Panc1 (cell line): ENCODE results near the gene PDP2. TPM values are rescaled to one million over a fixed set of nuclear protein-coding genes. Genes with fewer than 3 reads are reported as not detected.

ENCODE experiments used
- ATAC-seq: fragments of 200-7000 bp; cut with Tn5 transposase; 2 replicates; pipeline ENCODE4 v1.9.1; 2020; ENCODE audit warnings: mild to moderate bottlenecking, moderate library complexity
- BruUV-seq: library from RNA; stranded (reverse); fragments of 400-500 nt; replicated peaks from 2 replicates; lab custom pipeline; 2021; lab: Mats Ljungman, UMichigan
- CTCF ChIA-PET: fragments of 300-600 bp; sonication (Branson Sonifier 250); formaldehyde crosslinking; loops from one replicate; lab custom pipeline; 2022; ENCODE audit warnings: antibody characterized with exemption; lab: Charles Lee
- POLR2A ChIA-PET: fragments of 300-600 bp; sonication (Branson Sonifier 250); formaldehyde crosslinking; loops from one replicate; lab custom pipeline; 2022; ENCODE audit warnings: antibody characterized with exemption; lab: Charles Lee
- DNase-seq: peaks from one replicate; pipeline ENCODE4 v3.0.0-alpha.2; 2010; ENCODE audit warnings: low read depth, low spot score
- H3K27ac ChIP-seq: 2 replicates; pipeline ENCODE4 v1.5.1; 2011; ENCODE audit warnings: mild to moderate bottlenecking, low read length, inconsistent platforms
- H3K27me3 ChIP-seq: fragments of 200-500 bp; sonication (Bioruptor generic); 2 replicates; pipeline ENCODE4 v1.6.0; 2014; ENCODE audit warnings: low read length, inconsistent platforms; ENCODE audit not compliant: control insufficient read depth, insufficient read depth
- H3K36me3 ChIP-seq: fragments of 200-500 bp; sonication (Bioruptor generic); 2 replicates; pipeline ENCODE4 v1.5.1; 2014; ENCODE audit warnings: inconsistent platforms, mild to moderate bottlenecking, low read length, moderate library complexity; ENCODE audit not compliant: control insufficient read depth, insufficient read depth
- H3K4me1 ChIP-seq: 2 replicates; pipeline ENCODE4 v1.5.1; 2011; ENCODE audit warnings: inconsistent platforms, mild to moderate bottlenecking, low read length, moderate library complexity; ENCODE audit not compliant: control insufficient read depth, insufficient read depth
- H3K4me3 ChIP-seq, 2 experiments: 2 replicates each; pipeline ENCODE4 v1.5.1; 2011 to 2012; ENCODE audit warnings: low read depth in 2 of 2, low read length in 2 of 2, mild to moderate bottlenecking in 2 of 2, inconsistent platforms in 1 of 2, moderate library complexity in 1 of 2
- H3K9me3 ChIP-seq: fragments of 200-500 bp; sonication (Bioruptor generic); 2 replicates; pipeline ENCODE4 v1.5.1; 2014; ENCODE audit warnings: low read depth, mild to moderate bottlenecking, inconsistent platforms, low read length, moderate library complexity; ENCODE audit not compliant: control insufficient read depth, insufficient read depth
- CTCF ChIP-seq: fragments of 450-650 bp; IDR thresholded peaks from 2 replicates; pipeline ENCODE4 v1.5.1; 2017; ENCODE audit warnings: mild to moderate bottlenecking
- POLR2AphosphoS5 ChIP-seq: IDR thresholded peaks from 2 replicates; pipeline ENCODE4 v1.6.1; 2012; ENCODE audit warnings: mild to moderate bottlenecking, low read depth, low read length, moderate library complexity
- REST ChIP-seq, 2 experiments: IDR thresholded peaks; 2 replicates each; pipeline ENCODE4 v1.6.1; 2011 to 2012; ENCODE audit warnings: low read depth in 2 of 2, control low read depth in 1 of 2, low read length in 1 of 2, mild to moderate bottlenecking in 1 of 2, moderate library complexity in 1 of 2; ENCODE audit not compliant: insufficient read depth in 1 of 2
- SIN3A ChIP-seq: IDR thresholded peaks from 2 replicates; pipeline ENCODE4 v1.6.1; 2012; ENCODE audit warnings: low read depth, mild to moderate bottlenecking, low read length, moderate library complexity, borderline replicate concordance; ENCODE audit not compliant: insufficient read depth
- TCF7L2 ChIP-seq: IDR thresholded peaks from 2 replicates; pipeline ENCODE4 v1.6.1; 2011; ENCODE audit warnings: mild to moderate bottlenecking, low read depth, low read length, inconsistent platforms
- in situ Hi-C: cut with HindIII; loops from 2 replicates; pipeline ENCODE4 v1.10.0; 2016; ENCODE audit warnings: low sequenced_read_pairs, low pct_unique_long_range_greater_than_20kb
- intact Hi-C: fragments of 100-400 bp; cut with micrococcal nuclease; formaldehyde crosslinking; loops from one replicate; pipeline ENCODE4 v1.10.0; 2022; ENCODE audit not compliant: unreplicated experiment
- total RNA-seq: library from RNA; stranded (reverse); gene quantifications from one replicate; pipeline ENCODE4 v1.2.1, GENCODE V29; 2021; ENCODE audit not compliant: unreplicated experiment

The PDP2 gene
- total RNA-seq, 1 experiment from 2014 or later: 15.9 TPM

GRCh38 chr16:66904428-66904845 is 24.1 kb downstream of the PDP2 start:
- no peaks in the 10 kb centered on the region for H3K9me3 ChIP-seq
- intact Hi-C loops (no loop called here), in situ Hi-C loops (no loop called here)
- no peak for TF ChIP-seq TCF7L2
- no peak for TF ChIP-seq CTCF
- H3K4me1 ChIP-seq: peaks cover 8% of the 10 kb centered on the region
- no TSS peak for BruUV-seq
- H3K27ac ChIP-seq: no peak overlapping the region
- no peaks in the 10 kb centered on the region for H3K36me3 ChIP-seq
- ATAC-seq (no peak), DNase-seq (no peak)
- no peak overlapping the region for H3K4me3 ChIP-seq
- POLR2A ChIA-PET: no interaction called here
- H3K27me3 ChIP-seq: no peaks in the 10 kb centered on the region
- CTCF ChIA-PET: interaction anchor here (0.6 to 0.7 kb wide), 2 partner anchors 22 to 36 kb away, joined by 3 to 4 read pairs; no protein-coding TSS in a partner anchor

- Histone ChIP-seq H3K27me3 (no peaks in the 10 kb centered on the region), H3K4me3 (no peak overlapping the region), H3K9me3 (no peaks in the 10 kb centered on the region), H3K27ac (no peak overlapping the region), H3K36me3 (no peaks in the 10 kb centered on the region), H3K4me1 (peaks cover 2% of the 10 kb centered on the region)
- intact Hi-C loops (no loop called here), in situ Hi-C loops (no loop called here)
- ChIA-PET POLR2A (no interaction called here), CTCF (interaction anchor here (0.7 kb wide), 1 partner anchor 21 kb away, joined by 4 read pairs; no protein-coding TSS in a partner anchor)
- no peak for DNase-seq
- no peak for ATAC-seq
- no peak for TF ChIP-seq TCF7L2
- no peak for TF ChIP-seq REST (IDR thresholded peaks at IDR 0.05; ENCODE audit: insufficient read depth in 1 of 2, low read depth in 2 of 2, low read length in 1 of 2)
- TF ChIP-seq CTCF: no peak
- no peak for TF ChIP-seq SIN3A
- TF ChIP-seq POLR2AphosphoS5: no peak
- BruUV-seq: no TSS peak
Observed at GRCh38 chr16:66904846-66905632, 24.7 kb downstream of the PDP2 start.
